Adrenal gland (tissue), 5 donors: Measurements from ENCODE around the gene ATRIP.

ENCODE experiments used
- POLR2A ChIP-seq, 2 donors: fragments of 450-650 bp; IDR thresholded peaks; one replicate each; pipeline ENCODE4 v1.6.1; 2017; ENCODE audit warnings: antibody characterized with exemption in 2 of 2, mild to moderate bottlenecking in 2 of 2, moderate library complexity in 1 of 2
- TF ChIP-seq, protein P1 (sequence below), 6 experiments: fragments of 450-650 bp in 4 of 6; fragments of 200-600 bp in 2 of 6; sonication (generic) in 1 of 6; IDR thresholded peaks; 1 replicate in 5 of 6; 2 replicates in 1 of 6; pipeline versions ENCODE4 v1.5.1 to v1.8.0; 2016 to 2021; ENCODE audit warnings: antibody characterized with exemption in 6 of 6, mild to moderate bottlenecking in 2 of 6, moderate library complexity in 1 of 6
- donor health status: DM: no; HTN: no; CAD: no.

DNA sequence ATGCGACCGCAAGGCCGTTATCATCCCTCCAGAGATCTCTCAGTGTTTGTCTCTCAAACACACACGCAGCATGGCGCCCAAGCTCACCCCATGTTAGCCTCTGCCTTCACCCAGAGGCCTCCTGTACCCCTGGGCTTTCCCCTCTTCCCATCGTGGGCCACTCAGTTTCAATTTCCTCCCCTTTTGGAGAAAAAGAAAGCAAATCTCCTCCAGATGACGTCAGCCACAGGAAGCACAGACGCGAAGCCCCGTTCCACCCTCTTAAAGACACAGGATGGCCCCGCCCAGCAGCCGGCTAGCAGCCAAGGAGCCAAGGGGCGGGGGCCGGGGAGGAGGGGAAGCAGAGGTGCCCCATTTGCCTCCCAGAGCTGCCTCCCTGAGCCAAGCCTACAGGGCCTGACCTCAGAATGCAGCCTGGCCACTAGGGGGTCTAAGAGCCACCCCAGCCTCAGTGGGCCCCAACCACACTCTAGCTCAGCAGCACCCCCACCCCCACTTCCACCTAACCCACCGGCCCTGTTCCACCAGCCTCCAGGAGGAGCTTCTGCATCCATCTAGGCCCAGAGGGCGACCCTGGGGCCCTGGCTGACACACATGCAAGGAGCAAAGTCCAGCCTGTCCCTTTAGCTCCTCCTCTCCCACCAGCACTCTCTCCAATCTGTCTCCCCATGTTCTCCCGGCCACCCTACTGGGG is 26.5 kb downstream of the ATRIP start:
- peak; percentile 40 to 82 for TF ChIP-seq POLR2A (IDR thresholded peaks at IDR 0.05)
- TF ChIP-seq, protein P1, sequence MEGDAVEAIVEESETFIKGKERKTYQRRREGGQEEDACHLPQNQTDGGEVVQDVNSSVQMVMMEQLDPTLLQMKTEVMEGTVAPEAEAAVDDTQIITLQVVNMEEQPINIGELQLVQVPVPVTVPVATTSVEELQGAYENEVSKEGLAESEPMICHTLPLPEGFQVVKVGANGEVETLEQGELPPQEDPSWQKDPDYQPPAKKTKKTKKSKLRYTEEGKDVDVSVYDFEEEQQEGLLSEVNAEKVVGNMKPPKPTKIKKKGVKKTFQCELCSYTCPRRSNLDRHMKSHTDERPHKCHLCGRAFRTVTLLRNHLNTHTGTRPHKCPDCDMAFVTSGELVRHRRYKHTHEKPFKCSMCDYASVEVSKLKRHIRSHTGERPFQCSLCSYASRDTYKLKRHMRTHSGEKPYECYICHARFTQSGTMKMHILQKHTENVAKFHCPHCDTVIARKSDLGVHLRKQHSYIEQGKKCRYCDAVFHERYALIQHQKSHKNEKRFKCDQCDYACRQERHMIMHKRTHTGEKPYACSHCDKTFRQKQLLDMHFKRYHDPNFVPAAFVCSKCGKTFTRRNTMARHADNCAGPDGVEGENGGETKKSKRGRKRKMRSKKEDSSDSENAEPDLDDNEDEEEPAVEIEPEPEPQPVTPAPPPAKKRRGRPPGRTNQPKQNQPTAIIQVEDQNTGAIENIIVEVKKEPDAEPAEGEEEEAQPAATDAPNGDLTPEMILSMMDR (IDR thresholded peaks at IDR 0.05): peak; percentile 11 to 58 (median 42)
